HG02642 (cell line): ENCODE data around the gene AP1B1.
"Not testable (repeated sequence)": the region's sequence is repeated elsewhere in the genome, so short reads cannot be mapped to it uniquely, and the experiment has no call there.

Experiments used
- ATAC-seq: cut with Tn5 transposase; IDR thresholded peaks from one replicate; pipeline ENCODE4 v1.9.1; 2021; ENCODE audit warnings: mild to moderate bottlenecking; ENCODE audit not compliant: unreplicated experiment, poor library complexity

Gene AP1B1

DNA sequence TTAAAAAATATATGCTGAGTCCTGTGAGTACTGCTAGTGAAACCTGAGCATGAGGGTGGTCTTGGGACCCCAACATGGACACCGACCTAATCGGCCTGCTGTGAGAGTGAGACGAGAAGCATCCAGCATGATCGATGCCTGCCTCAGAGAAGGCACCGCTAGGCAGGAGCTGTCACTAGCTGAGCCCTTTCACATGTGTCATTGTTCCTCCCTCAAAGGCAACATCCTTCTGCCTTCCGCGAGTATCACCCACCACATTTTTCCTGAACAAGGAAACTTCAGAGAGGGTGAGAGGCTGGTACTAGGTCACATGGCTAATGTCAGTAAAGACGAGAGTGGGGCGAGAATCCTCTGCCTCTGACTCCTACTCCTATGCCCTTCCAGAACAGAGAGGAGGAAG, 35.6 kb downstream of the AP1B1 start:
- ATAC-seq, result no peak

DNA sequence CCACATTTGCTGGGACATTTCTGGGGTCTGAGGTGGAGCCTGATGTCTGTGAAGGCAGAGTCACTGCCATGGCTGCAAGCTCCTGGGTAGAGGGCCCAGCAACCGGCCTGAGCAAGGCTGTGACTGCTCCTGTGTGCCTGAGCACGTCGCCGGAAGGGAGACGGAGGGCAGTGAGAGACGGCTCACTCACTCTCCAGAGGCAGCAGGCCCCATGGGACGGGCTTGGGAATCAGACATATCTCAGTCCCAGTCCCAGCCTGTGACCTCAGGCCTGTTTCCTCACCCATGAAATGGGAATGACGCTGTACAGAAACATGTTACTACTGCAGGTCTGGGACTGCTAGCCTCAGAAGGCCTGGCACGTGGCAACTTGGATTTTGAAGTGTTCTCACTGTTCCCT, 36.5 kb downstream of the AP1B1 start:
- ATAC-seq, result no peak

DNA sequence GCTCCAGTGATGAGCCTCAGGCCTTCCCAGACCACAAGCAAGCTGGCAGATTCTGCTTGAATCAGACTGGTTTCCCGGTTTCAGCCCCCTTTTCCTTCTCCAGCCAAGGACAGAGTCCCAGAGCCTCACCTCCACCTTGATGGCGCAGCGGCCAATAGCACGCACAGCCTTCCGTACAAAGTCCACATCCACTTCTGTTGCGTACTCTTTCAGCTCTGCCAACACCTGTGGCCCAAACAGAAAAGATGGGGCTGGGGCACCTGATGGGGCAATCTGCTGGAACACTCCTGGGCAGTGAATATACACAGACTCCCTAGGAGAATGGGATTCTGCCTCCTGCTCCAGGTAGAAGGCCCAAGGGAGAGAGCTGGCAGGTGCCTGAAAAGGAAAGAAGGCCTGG, 37.3 kb downstream of the AP1B1 start:
- no peak for ATAC-seq

DNA sequence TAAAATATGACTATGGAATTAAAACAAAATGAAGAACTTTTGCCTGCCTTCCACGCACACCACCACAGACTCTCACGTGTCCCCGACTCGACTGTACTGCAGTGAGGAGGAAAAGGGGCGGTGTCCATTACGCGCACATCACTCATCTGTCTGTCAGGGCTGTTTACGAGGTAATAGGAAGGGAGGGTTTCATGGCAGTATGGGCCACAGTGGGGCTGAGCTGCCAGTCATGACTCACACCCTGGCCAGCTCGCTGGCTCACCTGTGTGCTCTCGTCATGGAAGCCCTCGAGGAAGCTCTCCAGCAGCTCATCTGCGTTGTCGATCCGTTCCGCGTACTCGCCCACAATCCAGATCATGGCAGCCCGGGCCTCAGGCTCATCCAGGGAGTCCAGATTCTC, 39.4 kb downstream of the AP1B1 start:
- no peak for ATAC-seq

DNA sequence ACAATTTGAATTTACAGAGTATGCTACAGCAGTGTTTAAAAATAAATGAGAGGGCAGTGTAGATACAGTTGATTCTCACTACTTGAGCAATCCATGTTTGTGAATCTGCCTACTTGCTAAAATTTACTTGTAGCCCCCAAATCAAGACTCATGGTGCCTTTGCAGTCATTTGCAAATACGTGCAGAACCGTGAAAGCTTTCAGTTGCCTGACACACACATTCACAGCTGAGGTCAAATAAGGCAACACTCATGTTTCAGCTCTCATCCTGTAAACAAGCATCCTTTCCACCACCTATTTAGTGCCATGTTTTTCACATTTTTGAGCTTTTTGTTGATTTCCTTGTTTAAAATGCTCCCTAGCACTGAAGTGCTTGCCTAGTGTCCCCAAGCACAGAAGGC, 40.3 kb downstream of the AP1B1 start:
- no peak for ATAC-seq

DNA sequence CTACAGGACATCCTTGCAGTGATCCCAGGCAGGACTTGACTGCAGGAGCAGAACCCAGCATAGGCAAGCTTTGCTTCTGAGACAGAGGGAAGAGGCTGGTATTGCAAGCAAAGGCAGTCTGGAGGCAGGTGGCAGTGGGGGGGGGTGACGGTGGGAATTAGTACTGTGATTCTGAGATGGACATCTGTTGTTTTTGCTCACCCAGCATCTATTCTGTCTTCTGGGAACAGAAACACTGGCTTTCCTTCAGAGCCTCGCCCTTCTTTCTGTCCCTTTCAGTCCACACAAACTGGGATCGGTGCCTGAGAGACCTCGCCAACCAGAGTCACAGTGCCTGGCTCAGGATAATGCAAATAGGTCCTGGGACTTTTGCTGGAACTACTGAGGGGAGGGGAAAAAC, 41.7 kb downstream of the AP1B1 start:
- no peak for ATAC-seq

DNA sequence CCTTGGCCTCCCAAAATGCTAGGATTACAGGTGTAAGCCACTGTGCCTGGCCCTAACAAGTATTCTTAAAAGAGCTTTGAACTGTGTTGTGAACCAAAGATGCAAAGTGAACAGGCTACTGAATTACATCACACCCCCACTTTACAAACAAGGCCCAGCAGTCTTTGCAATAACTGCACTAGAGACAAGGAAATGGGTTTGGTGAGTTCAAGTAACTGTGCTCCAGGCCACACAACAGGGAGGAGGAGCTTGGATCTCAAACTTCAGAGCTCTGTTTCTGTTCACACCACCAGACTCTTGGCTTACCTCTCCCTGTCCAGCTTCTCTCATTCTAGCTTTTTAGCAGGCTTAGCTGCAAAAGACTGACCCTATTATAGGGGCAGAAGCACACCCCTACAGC, 42.4 kb downstream of the AP1B1 start:
- no peak for ATAC-seq

DNA sequence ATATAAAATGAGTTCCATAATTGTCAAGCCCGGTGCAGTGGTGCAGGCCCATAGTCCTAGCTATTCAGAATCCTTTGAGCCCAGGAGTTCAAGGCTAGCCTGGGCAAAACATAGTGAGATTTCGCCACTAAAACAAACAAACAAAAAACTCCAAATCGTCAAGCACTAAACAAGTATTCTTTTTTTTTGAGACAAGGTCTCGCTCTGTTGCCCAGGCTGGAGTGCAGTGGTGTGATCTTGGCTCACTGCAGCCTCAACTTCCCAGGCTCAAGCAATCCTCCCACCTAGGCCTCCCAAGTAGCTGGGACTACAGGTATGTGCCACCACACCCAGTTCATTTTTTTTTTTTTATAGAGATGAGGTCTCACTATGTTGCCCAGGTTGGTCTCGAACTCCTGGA, 43.5 kb downstream of the AP1B1 start:
- not testable (repeated sequence) for ATAC-seq

DNA sequence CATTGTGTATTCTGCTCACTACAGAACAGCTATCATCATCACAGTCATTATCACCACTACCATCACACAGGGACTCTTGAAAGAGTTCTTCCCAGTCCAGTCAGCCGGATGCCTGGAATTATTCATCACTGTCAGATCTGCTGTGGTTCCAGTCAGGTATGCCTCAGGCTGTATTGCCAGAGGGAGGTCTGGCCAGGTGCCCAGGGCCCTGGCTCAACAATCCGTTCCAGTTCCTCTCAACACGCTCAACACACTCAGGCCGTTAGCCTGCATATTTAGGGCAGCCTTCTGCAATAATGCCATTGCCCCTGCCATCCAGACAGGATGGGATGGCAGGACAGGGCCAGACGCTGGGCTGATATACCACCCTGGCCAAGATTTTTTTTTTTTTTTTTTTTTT, 44.2 kb downstream of the AP1B1 start:
- ATAC-seq, result no peak

DNA sequence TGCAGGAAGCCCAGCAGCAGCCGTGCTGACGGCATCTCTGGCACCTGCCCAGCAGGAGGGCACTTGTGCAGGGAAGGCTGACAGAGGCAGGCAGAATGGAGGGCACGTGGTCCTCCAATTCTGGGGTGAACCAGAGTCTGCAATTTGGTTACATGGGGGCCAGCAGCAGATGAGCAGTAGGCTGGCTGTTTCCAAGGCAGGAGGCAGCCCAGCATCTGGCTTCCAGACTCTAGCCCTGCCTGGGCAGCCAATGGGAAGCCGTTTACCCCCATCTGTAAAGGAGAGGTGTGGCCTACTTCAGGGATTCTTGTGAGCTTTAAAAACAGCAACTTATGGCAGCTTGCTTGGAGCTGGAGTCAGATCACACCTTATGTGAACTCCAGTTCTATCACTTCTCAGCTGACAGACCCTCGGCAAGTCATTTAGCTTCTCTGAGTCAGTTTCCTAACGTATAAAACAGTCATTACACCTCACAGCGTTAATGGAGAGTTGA, 45.0 kb downstream of the AP1B1 start:
- no peak for ATAC-seq

DNA sequence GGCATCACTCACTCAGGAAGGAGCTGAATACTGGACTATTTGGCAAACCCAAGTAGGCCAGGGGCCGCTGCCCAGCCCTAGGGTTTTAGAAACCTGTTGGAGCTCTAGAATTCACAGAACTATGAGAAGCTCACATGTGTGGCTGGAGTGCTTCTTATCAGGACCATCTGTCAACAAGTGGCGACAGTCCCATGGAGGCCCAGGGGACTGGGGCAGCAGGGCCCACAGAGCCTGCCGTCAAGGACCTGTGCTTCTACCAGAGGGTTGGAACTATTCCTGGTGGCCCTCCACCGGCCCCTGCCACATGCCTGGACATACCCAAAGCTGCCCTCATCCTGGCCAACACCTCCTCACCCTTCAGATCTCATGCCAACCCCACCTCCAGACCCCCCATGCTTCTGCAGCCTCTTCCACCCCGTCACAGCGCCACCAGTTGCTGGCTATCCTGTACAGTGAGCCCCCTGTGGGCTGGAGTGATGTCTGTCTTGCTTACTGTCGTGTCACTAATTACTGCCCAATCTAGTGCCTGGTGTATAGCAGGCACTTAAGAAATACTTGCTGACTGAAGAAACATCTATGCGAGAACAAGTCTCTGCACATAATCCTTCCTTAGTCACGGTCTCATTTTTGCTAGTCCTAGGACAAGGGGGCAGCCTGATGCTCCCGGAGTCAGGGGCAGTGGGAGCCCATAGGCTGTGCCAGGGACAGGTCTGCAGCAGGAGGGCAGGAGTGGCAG, 45.6 kb downstream of the AP1B1 start:
- ATAC-seq, result no peak

DNA sequence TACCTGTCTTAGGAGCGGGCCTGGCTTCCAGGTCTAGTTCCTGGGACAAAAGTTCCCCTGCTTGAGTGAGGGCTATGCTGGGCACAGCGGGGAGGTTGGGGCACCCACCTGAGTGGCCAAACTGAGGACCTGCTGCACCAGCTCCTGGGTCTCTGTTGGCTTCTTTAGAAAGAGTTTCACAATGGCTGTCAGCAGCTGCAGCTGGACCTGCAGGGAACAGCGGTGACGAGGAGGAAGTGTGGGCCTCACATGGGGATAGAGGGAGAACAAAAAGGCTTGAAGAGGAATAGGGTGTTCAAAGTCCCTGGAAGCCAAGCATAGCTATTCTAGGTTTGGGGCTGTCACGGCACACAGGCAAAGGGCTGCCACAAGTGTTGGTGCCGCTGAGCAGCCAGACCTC, 46.2 kb downstream of the AP1B1 start:
- no peak for ATAC-seq

DNA sequence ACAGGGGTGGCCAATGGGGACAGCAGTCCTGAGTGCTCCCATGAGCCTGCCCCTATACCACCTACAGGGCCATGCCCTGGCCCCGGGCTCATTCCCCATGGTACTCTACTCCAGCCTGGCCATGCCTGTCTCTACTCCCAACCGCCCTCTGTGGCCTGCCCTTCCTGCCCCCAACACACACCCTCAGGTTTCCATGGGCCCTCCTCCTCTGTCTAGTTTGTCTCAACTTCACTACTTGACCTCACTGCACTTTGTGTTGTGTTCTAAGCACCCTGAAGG, 46.6 kb downstream of the AP1B1 start:
- ATAC-seq, result no peak

DNA sequence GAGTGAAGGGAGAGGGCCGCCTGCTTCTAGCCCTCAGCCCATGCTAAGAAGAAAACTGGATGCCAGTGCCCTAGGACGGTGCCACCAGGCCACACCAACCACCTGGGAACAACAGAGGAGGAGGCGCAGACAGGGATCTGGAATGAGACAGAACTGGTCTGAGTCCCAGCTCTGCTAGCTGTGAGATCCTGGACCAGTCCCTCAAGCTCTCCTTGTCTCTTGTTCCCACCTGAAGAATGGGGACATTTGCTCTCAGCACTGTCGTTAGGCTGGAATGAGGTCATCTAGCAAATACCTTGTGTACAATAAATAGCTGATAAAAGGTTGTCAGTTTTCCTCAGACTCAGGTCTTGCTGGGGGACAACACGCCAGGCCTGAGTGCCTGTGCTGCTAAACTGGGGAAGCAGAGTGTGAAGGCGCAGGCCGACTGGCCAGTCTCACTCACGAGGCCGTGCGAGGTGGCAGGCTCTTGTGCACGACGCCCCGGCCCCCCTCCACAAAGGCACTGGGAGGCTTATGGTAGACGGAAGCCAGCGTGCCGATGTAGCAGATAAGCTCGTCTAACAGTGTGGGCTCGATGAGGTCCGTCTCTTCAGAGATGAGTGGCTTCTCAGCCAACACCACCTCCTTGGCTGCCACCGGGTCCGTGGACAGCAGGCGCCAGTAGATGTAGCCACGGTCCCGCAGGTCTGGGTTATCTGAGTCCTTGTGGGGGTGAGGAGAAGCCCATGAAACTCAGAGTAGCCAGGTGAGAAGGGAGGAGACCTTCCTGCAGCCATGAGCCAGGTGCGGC, 47.1 kb downstream of the AP1B1 start:
- no peak for ATAC-seq

DNA sequence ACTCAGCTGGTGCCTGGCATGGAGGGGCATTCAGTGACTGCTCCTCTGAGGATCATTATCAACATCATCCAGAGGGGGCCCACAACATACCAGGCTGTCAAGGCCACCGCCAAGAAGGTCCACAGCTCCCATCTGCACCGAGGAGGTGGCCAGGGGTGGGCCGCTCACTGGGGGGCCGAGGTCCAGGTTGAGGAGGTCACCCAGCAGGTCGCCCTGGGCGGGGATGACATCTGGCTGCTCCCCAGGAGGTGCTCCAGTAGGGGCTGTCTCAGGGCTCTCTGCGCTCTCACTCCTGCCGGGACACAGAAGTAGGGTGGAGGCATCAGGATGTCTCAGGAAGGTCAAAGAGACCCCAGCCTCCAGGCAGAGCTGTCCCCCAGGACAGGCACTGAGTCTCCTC, 47.8 kb downstream of the AP1B1 start:
- no peak for ATAC-seq

DNA sequence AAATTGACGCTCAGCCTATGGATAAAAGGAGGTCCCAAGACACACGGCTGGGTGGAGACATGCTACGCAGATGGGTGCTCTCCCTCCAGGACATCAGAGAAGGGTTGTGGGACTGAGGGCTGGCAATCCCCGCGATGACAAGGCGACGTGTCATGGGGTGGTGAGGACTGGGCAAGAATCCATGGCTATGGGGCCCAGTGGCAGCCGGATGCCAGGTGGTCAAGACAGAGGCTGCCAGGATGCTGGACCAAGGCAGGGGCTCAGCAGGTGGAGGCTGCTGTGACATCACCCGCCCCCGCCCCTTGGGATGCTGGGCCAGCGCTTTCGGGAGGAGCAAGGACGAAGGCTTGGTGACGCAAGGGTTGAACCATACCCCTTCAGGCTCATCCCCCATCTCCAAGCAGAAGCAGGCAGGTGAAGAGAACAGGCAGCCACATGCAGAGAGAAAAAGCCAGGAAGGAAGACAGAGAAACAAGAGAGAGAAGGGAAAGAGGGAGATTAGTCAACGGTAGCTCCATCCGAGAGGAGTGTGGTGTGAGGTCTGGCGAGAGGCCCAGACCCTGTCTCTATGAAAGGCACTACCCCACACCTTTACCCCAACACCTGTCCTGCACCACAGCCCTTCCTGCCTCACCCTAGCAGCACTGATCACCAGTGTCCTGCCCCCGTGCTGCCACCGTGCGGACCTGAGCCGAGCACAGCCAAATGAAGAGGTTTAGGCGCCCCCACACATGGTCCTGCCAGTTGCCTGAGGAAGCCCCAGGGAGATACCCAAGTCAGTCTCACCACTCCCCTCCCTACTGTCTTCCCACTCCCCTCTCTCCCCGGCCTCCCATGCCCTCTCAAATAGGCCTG, 48.8 kb downstream of the AP1B1 start:
- ATAC-seq, result no peak

DNA sequence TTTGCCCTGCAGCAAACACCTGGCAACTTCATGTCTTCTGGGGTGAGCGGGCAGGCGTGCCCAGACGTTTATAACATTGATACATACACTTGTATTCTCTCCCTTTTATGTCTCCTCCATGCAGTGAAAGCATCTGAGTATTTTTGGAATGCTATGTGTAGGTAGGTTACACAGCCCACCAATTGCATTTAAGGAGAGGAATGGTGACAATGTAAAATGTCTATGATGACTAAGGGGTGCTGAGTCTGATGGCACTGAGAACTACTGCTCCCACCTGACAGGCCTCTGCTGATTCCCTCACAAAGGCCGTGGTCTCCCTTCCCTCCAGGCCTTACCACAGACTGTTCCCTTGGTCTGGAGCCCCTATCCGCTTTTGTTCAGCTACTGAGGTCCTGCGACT, 50.0 kb downstream of the AP1B1 start:
- no peak for ATAC-seq

DNA sequence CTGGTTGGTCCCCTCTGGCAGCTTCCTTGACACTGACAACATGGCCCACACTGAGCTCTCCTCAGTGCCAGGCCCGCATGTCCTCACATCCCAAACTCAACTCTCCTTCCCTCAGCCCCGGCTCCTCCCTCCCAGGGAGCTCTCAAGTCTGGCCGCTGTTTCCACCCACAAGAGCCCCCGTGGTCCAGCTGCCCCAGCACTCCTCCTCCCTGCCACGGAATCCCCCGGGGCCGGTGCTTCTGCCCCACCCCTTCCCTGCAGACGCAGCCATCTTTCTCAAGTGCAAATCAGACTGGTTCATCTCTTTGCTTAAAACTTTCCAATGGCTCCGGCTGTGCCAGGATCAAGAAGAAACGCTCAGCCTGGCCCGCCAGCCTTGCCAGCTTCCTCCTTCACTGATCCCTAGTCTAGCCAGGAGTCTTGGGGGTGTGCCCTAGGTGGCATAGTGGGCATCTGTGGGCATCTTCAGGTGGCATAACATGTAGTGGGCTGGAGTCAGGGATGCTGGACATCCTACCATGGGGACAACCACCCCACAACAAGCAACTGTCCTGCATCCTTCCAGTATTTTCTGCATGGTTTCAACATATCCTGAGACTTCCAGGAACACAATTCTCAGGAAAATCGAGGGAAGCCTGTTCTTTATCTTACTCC, 50.6 kb downstream of the AP1B1 start:
- no peak for ATAC-seq

DNA sequence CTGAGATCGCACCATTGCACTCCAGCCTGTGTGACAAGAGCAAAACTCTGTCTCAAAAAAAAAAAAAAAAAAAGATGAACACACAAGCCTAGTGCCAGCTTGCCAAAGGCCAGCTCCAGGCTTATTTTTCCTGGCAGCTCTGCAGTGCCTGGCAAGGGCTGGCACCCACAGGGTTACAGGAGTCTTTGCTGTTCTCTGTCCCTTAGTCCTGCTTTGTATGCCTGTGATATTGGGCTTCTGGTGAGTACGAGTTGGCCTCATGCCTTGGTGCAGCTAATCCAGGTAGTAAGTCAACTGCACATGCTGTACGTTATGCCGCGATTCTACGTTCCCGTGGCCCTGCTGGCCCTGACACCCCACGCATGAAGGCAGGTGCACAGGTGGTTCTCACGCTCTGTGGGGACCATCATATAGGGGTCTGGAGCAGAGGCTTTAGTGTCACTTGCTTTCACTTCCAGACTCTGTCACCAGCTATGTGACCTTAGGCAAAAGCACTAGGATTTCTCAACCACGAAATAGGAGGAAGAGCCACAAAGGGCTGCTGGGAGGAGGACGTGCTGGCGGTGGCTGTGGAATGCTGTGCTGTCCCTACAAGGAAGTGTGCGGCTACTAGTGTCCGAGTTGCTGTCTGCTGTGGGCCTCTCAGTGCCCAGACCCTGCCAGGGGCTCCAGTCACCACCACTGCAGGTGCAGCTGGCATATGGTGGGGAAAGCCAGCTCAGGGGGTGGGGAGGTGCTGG, 51.4 kb downstream of the AP1B1 start:
- no peak for ATAC-seq

DNA sequence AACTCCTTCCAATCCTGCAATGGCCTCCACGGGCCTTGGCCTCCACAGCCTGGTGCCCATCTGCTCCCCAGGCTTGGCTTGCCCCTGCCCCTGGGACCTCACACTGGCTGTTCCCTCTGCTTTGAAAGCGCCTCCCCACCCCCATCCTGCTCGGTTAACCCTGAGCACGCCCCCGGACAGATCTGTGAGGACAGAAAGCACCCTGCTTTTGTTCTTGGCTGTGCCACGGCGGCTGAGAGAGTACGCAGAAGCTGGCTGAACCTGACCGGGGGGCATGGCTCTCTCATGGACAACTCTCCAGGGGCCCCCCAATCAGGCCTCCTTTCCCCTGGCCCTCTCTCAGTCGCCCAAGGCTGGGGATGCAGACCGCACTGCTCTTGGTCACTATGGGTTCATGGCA, 52.7 kb downstream of the AP1B1 start:
- ATAC-seq, result no peak
